Tibial nerve (tissue), 4 donors: ENCODE data around the gene TMEM92. TPM values are rescaled to one million over a fixed set of nuclear protein-coding genes. Genes with fewer than 3 reads are reported as not detected.
A peak's percentile ranks its signal among the peaks of the same experiment; 100 is the strongest.

Experiments used
- DNase-seq, 2 donors: peaks; one replicate each; pipeline ENCODE4 v3.0.0-alpha.2; 2019; ENCODE audit warnings: low spot score in 2 of 2
- H3K27ac ChIP-seq, 4 donors: fragments of 200-600 bp; sonication (generic) in 3 of 4; one replicate each; pipeline ENCODE4 v1.5.1; 2017 to 2019; ENCODE audit warnings: mild to moderate bottlenecking in 1 of 4
- H3K27me3 ChIP-seq, 2 donors: fragments of 200-600 bp; sonication (generic) in 1 of 2; one replicate each; pipeline versions ENCODE4 v1.5.1 to v1.6.0; 2017 to 2019
- H3K36me3 ChIP-seq, 3 donors: fragments of 200-600 bp; sonication (generic); one replicate each; pipeline ENCODE4 v1.5.1; 2018 to 2019
- H3K4me1 ChIP-seq, 4 donors: fragments of 200-600 bp; sonication (generic) in 3 of 4; one replicate each; pipeline ENCODE4 v1.5.1; 2017 to 2019
- H3K4me3 ChIP-seq, 4 donors: fragments of 200-600 bp; sonication (generic) in 3 of 4; one replicate each; pipeline ENCODE4 v1.5.1; 2017 to 2019; ENCODE audit warnings: mild to moderate bottlenecking in 1 of 4, moderate library complexity in 1 of 4
- H3K9me3 ChIP-seq, 4 donors: fragments of 200-600 bp; sonication (generic) in 3 of 4; one replicate each; pipeline ENCODE4 v1.5.1; 2017 to 2019
- CTCF ChIP-seq, 5 experiments: fragments of 200-600 bp in 3 of 5; fragments of 450-650 bp in 2 of 5; sonication (generic) in 3 of 5; IDR thresholded peaks; one replicate each; pipeline ENCODE4 v1.5.1; 2016 to 2019; ENCODE audit warnings: antibody characterized with exemption in 5 of 5, mild to moderate bottlenecking in 3 of 5, moderate library complexity in 2 of 5
- EP300 ChIP-seq, 2 donors: sonication (generic); formaldehyde crosslinking; IDR thresholded peaks; one replicate each; pipeline ENCODE4 v1.6.1; 2017; ENCODE audit warnings: antibody characterized with exemption in 2 of 2, mild to moderate bottlenecking in 1 of 2
- POLR2A ChIP-seq, 2 donors: fragments of 450-650 bp; IDR thresholded peaks; one replicate each; pipeline ENCODE4 v1.6.1; 2017; ENCODE audit warnings: antibody characterized with exemption in 2 of 2, mild to moderate bottlenecking in 2 of 2, moderate library complexity in 2 of 2
- WGBS, 2 donors: methylation state at CpG; one replicate each; pipeline ENCODE4 v1.1.5; 2018; 5-methylcytosine and 5-hydroxymethylcytosine counted together
- total RNA-seq, 4 donors: library from RNA; depleted of rRNA; stranded (reverse); fragments of >200 nt; gene quantifications; one replicate each; pipeline ENCODE4 v1.1.0, GENCODE V29; 2016

TMEM92 gene
- total RNA-seq, 4 donors from 2014 or later: 0.44 to 0.59 TPM; not detected in 2

- Histone ChIP-seq H3K9me3 (no peaks in the 10 kb centered on the region), H3K36me3 (no peaks in the 10 kb centered on the region), H3K4me1 (peaks cover 0 to 58% (median 21%) of the 10 kb centered on the region in 4 donors), H3K27me3 (peaks cover 0 to 6% of the 10 kb centered on the region in 2 donors), H3K27ac (peak overlapping the region; percentile 81 to 92 (median 87)), H3K4me3 (peak overlapping the region; percentile 46 to 62 (median 52))
- TF ChIP-seq POLR2A (IDR thresholded peaks at IDR 0.05) (peak in 1 of 2 donors; percentile 10), CTCF (IDR thresholded peaks at IDR 0.05) (peak; percentile 96 to 100 (median 99)), EP300 (IDR thresholded peaks at IDR 0.05) (no peak)
- DNase-seq: peak in 1 of 2 donors; percentile 55
- WGBS, 2 donors: 5 to 6% methylated on average over 32 to 36 of the region's 57 CpGs
Observed at GRCh38 chr17:50272711-50273653, 1.3 kb upstream of the TMEM92 start.

- Histone ChIP-seq H3K27ac (peak overlapping the region; percentile 81 to 92 (median 87)), H3K9me3 (no peaks in the 10 kb centered on the region), H3K4me3 (peak overlapping the region in 1 of 4 donors; percentile 62), H3K36me3 (no peaks in the 10 kb centered on the region), H3K27me3 (peaks cover 0 to 6% of the 10 kb centered on the region in 2 donors), H3K4me1 (peaks cover 0 to 52% (median 17%) of the 10 kb centered on the region in 4 donors)
- no peak for TF ChIP-seq EP300 (IDR thresholded peaks at IDR 0.05)
- no peak for DNase-seq
- 75% methylated on average over 8 of the region's 8 CpGs for WGBS, 2 donors
Observed at GRCh38 chr17:50273654-50274040, 619 bp upstream of the TMEM92 start.

GRCh38 chr17:50274897-50275221, 593 bp downstream of the TMEM92 start:
- H3K4me1 ChIP-seq: peaks cover 0 to 40% (median 13%) of the 10 kb centered on the region in 4 donors
- H3K9me3 ChIP-seq: no peaks in the 10 kb centered on the region
- no peak overlapping the region for H3K4me3 ChIP-seq
- no peaks in the 10 kb centered on the region for H3K36me3 ChIP-seq
- WGBS, 2 donors: 85 to 91% methylated on average over 4 of the region's 4 CpGs
- peak overlapping the region in 1 of 4 donors; percentile 3 for H3K27ac ChIP-seq
- H3K27me3 ChIP-seq: peaks cover 0 to 6% of the 10 kb centered on the region in 2 donors
- DNase-seq: no peak
- no peak for TF ChIP-seq CTCF (IDR thresholded peaks at IDR 0.05)
- no peak for TF ChIP-seq POLR2A (IDR thresholded peaks at IDR 0.05)
- no peak for TF ChIP-seq EP300 (IDR thresholded peaks at IDR 0.05)

- Histone ChIP-seq H3K4me1 (peaks cover 0 to 35% (median 13%) of the 10 kb centered on the region in 4 donors), H3K27ac (no peak overlapping the region), H3K9me3 (no peaks in the 10 kb centered on the region), H3K27me3 (peaks cover 0 to 6% of the 10 kb centered on the region in 2 donors), H3K36me3 (no peaks in the 10 kb centered on the region), H3K4me3 (no peak overlapping the region)
- 72 to 75% methylated on average over 7 of the region's 7 CpGs for WGBS, 2 donors
- DNase-seq: no peak
- TF ChIP-seq EP300 (IDR thresholded peaks at IDR 0.05) (no peak), CTCF (IDR thresholded peaks at IDR 0.05) (no peak), POLR2A (IDR thresholded peaks at IDR 0.05) (no peak)
Observed at GRCh38 chr17:50275279-50275678, 1.0 kb downstream of the TMEM92 start.

- no peak overlapping the region for H3K4me3 ChIP-seq
- 40 to 41% methylated on average over 8 of the region's 8 CpGs for WGBS, 2 donors
- TF ChIP-seq CTCF (IDR thresholded peaks at IDR 0.05) (no peak), EP300 (IDR thresholded peaks at IDR 0.05) (no peak), POLR2A (IDR thresholded peaks at IDR 0.05) (no peak)
- H3K27me3 ChIP-seq: peaks cover 0 to 6% of the 10 kb centered on the region in 2 donors
- H3K36me3 ChIP-seq: no peaks in the 10 kb centered on the region
- no peak for DNase-seq
- H3K4me1 ChIP-seq: peaks cover 0 to 21% (median 8%) of the 10 kb centered on the region in 4 donors
- H3K9me3 ChIP-seq: no peaks in the 10 kb centered on the region
- no peak overlapping the region for H3K27ac ChIP-seq
Observed at GRCh38 chr17:50276588-50277356, 2.5 kb downstream of the TMEM92 start.
